HFF-Myc (cell line): Measurements from ENCODE around the gene ZBTB44.
"Not testable (repeated sequence)": the region's sequence is repeated elsewhere in the genome, so short reads cannot be mapped to it uniquely, and the experiment has no call there.

Experiments used
- DNase-seq: peaks from one replicate; pipeline ENCODE4 v3.0.0-alpha.2; 2011; ENCODE audit warnings: low read depth; ENCODE audit errors: extremely low read depth
- H3K4me3 ChIP-seq: replicated peaks from 2 replicates; pipeline ENCODE4 v1.5.1; 2011; ENCODE audit warnings: low read depth, mild to moderate bottlenecking, control low read depth, low read length
- TF ChIP-seq, protein P1 (sequence below): IDR thresholded peaks from 2 replicates; pipeline ENCODE4 v1.5.1; 2012; ENCODE audit warnings: mild to moderate bottlenecking, low read depth, low read length, control low read depth; ENCODE audit errors: missing control alignments

The ZBTB44 gene

GRCh38 chr11:130299978-130300377, 14.7 kb downstream of the ZBTB44 start:
- TF ChIP-seq, protein P1, sequence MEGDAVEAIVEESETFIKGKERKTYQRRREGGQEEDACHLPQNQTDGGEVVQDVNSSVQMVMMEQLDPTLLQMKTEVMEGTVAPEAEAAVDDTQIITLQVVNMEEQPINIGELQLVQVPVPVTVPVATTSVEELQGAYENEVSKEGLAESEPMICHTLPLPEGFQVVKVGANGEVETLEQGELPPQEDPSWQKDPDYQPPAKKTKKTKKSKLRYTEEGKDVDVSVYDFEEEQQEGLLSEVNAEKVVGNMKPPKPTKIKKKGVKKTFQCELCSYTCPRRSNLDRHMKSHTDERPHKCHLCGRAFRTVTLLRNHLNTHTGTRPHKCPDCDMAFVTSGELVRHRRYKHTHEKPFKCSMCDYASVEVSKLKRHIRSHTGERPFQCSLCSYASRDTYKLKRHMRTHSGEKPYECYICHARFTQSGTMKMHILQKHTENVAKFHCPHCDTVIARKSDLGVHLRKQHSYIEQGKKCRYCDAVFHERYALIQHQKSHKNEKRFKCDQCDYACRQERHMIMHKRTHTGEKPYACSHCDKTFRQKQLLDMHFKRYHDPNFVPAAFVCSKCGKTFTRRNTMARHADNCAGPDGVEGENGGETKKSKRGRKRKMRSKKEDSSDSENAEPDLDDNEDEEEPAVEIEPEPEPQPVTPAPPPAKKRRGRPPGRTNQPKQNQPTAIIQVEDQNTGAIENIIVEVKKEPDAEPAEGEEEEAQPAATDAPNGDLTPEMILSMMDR, result no peak
- no peak for DNase-seq
- no peak overlapping the region for H3K4me3 ChIP-seq

DNA sequence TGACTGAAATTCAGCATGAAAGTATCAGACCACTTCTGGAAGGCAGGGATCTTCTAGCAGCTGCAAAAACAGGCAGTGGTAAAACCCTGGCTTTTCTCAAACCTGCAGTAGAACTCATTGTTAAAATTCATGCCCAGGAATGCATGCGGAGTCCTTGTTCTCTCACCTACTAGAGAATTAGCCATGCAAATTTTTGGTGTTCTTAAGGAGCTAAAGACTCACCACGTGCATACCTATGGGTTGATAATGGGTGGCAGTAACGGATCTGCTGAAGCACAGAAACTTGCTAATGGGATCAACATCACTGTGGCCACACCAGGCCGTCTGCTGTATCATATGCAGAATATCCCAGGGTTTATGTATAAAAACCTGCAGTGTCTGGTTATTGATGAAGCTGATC, 19.1 kb downstream of the ZBTB44 start:
- TF ChIP-seq, protein P1, result no peak
- no peak for DNase-seq
- H3K4me3 ChIP-seq, result no peak overlapping the region

GRCh38 chr11:130282111-130282510, 32.6 kb downstream of the ZBTB44 start:
- DNase-seq, result no peak
- no peak overlapping the region for H3K4me3 ChIP-seq
- TF ChIP-seq, protein P1, result no peak

DNA sequence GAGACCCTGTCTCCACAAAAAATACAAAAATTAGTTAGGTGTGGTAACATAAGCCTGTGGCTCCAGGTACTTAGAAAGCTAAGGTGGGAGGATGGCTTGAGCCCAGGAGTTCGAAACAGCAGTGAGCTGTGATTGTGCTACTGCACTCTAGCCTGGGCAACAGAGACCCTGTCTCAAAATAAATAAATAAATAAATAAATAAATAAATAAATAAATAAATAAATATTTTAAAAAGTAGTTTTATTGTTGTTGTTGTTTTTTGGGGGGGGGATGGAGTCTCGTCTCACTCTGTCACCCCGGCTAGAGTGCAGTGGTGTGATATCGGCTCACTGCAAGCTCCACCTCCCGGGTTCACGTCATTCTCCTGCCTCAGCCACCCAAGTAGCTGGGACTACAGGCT, 33.4 kb downstream of the ZBTB44 start:
- H3K4me3 ChIP-seq, result not testable (repeated sequence)

GRCh38 chr11:130279989-130280388, 34.7 kb downstream of the ZBTB44 start:
- DNase-seq, result no peak
- TF ChIP-seq, protein P1, result no peak
- no peak overlapping the region for H3K4me3 ChIP-seq

More for the DNA sequence above, 33.4 kb downstream of the ZBTB44 start:
- not testable (repeated sequence) for DNase-seq

DNA sequence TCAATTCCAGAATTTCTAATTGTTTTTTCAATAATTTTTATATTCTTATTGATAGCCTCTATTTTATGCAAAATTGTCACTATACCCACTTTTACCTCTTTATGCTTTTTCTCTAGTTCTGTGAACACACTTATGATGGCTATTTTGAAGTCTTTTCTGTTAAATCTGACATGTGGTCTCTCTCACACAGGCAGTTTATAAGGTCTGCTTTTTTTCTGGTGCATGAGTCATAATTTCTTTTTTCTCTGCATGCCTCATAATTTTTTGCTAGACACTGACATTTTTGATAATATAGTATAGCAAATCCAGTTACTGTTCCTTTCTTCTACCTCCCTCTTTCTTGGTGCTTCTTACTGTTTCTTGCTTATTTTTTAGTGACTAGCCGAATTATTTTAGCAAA, 36.0 kb downstream of the ZBTB44 start:
- TF ChIP-seq, protein P1, result no peak
- DNase-seq, result no peak

DNA sequence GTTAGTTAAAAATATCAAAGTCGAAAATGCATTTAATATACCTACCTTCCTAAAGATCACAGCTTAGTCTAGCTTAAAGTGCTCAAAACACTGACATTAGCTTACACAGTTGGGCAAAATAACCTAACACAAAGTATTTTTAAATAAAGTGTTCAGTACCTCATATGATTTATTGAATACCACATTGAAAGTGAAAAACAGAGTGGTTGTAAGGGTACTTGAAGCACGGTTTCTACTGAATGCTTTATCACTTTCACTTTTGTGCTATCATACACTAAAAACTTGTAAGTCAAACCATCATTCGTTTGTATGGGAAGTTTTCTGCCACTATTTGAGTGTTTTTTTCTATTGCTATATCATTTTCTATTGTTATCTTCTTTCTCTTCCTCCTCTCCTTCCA, 36.6 kb downstream of the ZBTB44 start:
- H3K4me3 ChIP-seq, result no peak overlapping the region
- no peak for DNase-seq
- TF ChIP-seq, protein P1, result no peak

More for the DNA sequence above, 36.0 kb downstream of the ZBTB44 start:
- H3K4me3 ChIP-seq, result no peak overlapping the region
